ENCODE data around the gene PACS1.

Gene PACS1

DNA sequence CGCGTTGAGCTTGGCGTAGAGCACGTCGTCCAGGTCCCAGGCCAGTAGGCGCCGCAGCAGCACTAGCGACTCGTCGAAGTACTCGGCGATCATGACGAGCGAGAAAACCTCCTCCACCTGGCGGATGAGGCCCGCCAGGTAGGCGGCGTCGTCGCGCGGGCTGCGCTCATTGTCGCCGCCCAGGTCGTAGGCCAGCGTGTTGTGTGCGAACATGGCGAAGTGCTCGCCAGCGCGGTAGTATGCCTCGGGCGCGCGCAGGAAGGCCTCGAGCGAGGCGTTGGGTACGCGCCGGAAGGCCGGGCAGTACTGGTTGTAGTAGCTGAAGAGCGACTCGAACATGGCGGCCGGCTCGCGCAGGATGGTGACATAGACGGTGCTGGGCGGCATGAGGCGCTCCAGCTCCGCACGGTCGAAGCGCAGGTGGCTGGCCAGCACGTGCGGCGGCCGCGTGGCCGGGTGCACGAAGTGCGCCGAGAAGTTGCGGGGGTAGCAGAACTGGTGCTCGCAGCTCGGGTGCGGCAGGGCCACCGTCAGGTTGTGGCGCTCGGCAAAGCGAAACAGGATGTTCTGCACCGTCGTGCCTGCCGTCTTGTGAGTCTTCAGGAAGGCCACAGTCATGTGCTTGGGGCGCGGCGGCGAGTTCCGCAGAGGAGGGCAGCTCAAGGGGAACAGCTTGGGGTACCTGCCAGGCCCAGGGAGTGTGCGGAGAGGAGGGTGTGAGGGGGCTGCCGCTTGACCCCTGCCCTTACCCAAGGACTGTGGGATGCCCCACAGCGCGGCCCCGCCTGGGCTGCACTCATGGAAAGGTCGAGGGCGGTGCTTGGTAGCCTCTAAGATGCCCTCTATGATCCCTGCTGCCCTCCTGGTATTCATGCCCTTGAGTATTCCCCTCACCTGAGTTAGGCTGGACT lies 26.8 kb upstream of the PACS1 start:
- H3K9me3 Mint-ChIP-seq, result no peaks in the 10 kb centered on the region
- H3K4me3 Mint-ChIP-seq, result no peak overlapping the region
- H3K27me3 Mint-ChIP-seq, result peaks cover 32% of the 10 kb centered on the region
- intact Hi-C loops (cut with micrococcal nuclease), result no loop called here
- H3K36me3 Mint-ChIP-seq (ENCODE audit: low read depth), result no peaks in the 10 kb centered on the region
- H3K27ac Mint-ChIP-seq, result no peak overlapping the region
- peaks cover 17% of the 10 kb centered on the region for H3K4me1 Mint-ChIP-seq (ENCODE audit: low read depth)

DNA sequence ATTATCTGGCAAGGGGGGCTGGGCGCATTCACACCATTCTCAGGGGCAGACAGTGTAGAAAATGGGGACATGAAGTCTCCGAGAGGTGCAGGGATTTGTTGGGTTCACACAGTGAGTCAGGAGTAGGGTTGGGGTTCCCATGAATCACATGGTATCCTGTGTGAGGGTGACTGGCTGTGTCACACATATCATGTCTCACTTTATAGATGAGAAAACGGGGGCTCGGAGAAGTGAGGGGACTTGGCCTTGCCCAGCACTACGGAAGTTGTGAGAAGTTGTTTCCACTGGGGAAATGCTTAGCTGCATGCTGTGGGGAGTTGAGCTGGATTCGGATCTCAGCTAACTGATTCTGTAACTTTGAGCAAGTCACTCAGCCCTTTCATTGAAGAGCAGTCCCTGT lies 25.3 kb upstream of the PACS1 start:
- Mint-ChIP-seq H3K36me3 (ENCODE audit: low read depth) (no peaks in the 10 kb centered on the region), H3K4me3 (no peak overlapping the region), H3K27me3 (peaks cover 41% of the 10 kb centered on the region), H3K27ac (no peak overlapping the region), H3K4me1 (ENCODE audit: low read depth) (peaks cover 17% of the 10 kb centered on the region), H3K9me3 (no peaks in the 10 kb centered on the region)
- intact Hi-C loops (cut with micrococcal nuclease), result no loop called here

DNA sequence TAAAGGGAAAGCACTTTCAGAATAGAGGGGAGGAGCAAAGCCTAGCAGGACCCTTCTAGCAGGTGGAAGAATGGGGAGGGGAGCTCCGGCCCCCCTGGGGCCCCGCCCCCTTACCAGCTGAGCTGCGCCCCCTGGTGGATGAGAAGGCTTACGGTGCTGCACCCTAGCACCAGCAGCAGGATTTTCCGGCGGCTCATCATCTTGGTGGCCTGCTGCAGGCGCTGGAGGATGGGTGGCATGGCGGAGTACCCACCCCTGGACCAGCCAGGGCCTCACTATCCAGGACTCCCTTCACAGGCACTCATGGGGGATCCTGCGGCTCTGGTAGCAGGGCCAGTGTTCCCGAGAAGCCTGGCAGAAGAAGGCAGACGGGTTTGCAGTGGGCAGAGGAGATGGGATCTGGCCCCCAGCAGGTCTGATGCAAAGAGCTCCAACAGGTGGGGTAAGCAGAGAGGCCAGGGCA lies 24.9 kb upstream of the PACS1 start:
- H3K4me3 Mint-ChIP-seq, result no peak overlapping the region
- H3K9me3 Mint-ChIP-seq, result no peaks in the 10 kb centered on the region
- intact Hi-C loops (cut with micrococcal nuclease), result no loop called here

DNA sequence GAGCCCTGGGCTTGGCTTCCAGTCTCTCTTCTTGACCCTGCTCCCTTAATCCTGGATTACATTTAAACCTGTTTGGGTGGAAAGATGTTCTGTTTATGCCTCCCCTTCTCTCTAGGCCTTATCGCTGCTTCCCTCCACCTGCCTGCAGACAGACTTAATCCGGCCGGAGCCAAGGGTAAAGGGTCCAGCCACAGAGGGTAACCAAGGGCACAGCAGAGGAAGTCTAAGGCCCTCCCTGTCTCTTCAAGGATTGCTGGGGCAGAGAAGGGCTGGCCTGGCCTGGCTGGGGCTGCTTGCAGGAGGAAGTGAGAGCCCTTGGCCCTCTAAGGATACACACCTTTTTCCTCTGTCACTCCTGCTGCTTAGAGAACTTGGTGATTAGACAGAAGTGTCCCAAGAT lies 23.2 kb upstream of the PACS1 start:
- Mint-ChIP-seq H3K36me3 (ENCODE audit: low read depth) (no peaks in the 10 kb centered on the region), H3K4me3 (no peak overlapping the region), H3K27me3 (peaks cover 37% of the 10 kb centered on the region), H3K9me3 (no peaks in the 10 kb centered on the region), H3K4me1 (ENCODE audit: low read depth) (peaks cover 27% of the 10 kb centered on the region), H3K27ac (no peak overlapping the region)
- intact Hi-C loops (cut with micrococcal nuclease), result no loop called here

More for the DNA sequence above, 24.9 kb upstream of the PACS1 start:
- no peaks in the 10 kb centered on the region for H3K36me3 Mint-ChIP-seq (ENCODE audit: low read depth)
- H3K27ac Mint-ChIP-seq, result no peak overlapping the region
- H3K4me1 Mint-ChIP-seq (ENCODE audit: low read depth), result peaks cover 17% of the 10 kb centered on the region
- peaks cover 39% of the 10 kb centered on the region for H3K27me3 Mint-ChIP-seq

DNA sequence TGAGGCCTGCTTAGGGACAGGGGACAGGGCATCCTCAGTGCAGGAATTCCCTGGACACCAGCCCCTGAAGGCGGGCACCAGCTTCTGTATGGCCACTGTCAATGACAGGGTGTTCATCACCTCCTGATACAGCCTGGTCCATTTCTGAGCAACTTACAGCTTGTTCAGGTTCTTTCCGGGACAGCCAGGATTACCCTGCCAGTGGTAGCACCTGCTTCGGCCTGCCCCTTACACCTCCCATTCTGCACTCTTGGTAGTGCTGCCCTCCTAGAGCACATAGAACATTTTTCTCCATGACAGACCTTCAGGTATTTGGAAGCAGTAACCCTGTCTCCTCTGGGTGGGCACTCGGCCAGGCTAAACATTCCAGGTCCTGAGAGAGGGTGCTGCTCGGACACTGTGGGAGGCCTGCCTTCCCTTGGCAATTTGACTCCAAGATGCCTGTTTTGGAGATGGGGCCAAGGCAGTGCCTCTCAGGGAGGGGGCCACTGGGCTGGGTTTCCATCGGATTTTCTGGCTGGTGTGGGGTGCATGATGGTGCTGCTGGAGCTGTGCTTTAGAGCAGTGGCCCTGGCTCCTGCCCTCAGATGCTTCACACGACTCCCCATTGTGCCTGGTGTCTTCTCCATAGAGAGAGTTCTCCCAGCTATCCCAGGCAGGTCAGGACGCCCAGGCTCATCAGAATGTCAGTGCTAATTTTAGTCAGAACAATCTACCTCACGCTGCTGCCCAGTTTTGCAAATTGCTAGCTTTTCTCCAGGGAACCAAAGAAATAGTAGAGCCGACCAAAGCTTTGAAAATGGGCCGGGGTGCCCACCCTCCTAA lies 22.3 kb upstream of the PACS1 start:
- Mint-ChIP-seq H3K36me3 (ENCODE audit: low read depth) (peaks cover 8% of the 10 kb centered on the region), H3K27ac (no peak overlapping the region), H3K4me3 (no peak overlapping the region), H3K9me3 (no peaks in the 10 kb centered on the region), H3K27me3 (peaks cover 37% of the 10 kb centered on the region), H3K4me1 (ENCODE audit: low read depth) (peaks cover 30% of the 10 kb centered on the region)
- intact Hi-C loops (cut with micrococcal nuclease), result no loop called here

DNA sequence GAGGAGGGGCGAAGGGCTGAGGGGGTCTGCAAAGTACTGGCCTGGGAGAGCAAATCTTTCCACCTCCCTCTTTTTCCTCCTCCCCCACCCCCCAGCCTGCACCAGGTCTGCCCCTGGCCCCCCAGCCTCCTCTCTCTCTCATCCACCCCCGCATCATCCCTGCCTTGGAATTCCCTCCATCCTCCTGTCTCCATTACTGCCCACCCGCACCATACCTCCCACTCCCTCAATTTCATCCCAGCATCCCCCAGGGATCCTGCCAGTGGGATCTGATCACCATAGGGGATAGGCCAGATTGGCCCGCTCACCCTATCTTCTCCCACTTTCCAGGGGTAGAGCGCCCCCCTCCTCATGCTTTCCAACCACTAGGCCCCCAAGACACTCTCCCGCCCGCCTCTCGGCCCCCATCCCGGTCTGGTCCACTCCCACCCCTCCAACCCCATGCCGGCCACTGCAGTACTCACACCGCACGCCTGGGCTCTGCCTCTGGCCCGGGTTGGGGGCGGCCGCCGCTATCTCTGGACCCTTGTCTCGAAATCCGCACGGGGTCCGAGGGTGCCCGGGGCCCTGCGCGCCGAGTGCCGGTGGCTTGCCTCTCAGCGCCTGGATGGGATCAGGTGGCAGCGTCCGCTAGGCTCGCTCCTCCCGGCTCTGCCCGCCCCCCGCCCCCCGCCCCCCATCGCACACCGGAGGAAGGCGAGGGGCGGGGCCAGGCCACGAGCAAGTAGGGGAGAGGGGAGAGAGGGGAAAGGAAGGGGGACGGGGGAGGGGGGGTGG lies 21.3 kb upstream of the PACS1 start, which contains the start of gene GAL3ST3:
Gene GAL3ST3, minus strand, starts transcription at position 615 of the 777 bp plus-strand sequence. CDS start 3,746 bp downstream, outside the sequence.
- Mint-ChIP-seq H3K4me3 (no peak within 1 kb of the TSS), H3K4me1 (ENCODE audit: low read depth) (peaks cover 37% of the 10 kb centered on the region), H3K27ac (no peak within 1 kb of the TSS), H3K27me3 (peaks cover 37% of the 10 kb centered on the region), H3K9me3 (no peaks in the 10 kb centered on the region), H3K36me3 (ENCODE audit: low read depth) (peaks cover 18% of the 10 kb centered on the region)
- intact Hi-C loops (cut with micrococcal nuclease), result no loop called here

DNA sequence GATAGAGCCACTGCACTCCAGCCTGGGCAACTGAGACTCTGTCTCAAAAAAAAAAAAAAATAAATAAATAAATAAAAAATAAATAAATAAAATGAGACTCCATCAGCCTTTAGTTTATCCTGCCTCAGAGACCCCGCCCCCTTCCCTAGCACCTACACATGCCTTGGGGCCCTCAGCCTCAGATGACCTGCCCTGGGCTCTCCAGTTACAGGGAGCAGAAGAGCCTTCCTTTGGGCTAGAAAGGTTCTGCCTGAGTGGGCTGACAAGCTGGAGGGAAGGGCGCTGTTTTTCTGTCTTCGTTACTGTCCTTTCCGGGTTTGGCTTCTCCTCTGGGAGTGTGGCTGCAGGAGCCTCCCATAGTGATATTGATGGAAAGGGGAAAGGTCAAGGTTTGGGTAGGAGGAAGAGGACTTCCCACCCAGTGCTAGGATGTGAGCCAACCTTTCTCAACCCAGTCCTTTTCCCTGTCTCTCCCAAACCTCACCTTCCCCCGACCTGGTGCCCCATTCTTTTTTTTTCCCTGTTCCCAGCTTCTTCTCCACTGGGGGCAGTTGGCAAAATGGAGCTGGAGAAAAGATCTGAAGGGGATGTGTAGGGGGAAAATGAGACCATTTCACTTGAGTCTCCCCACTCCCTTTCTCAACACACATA lies 19.4 kb upstream of the PACS1 start:
- Mint-ChIP-seq H3K36me3 (ENCODE audit: low read depth) (peaks cover 38% of the 10 kb centered on the region), H3K4me3 (no peak overlapping the region), H3K27ac (peak overlapping the region; percentile 98), H3K4me1 (ENCODE audit: low read depth) (peaks cover 25% of the 10 kb centered on the region), H3K27me3 (peaks cover 29% of the 10 kb centered on the region), H3K9me3 (no peaks in the 10 kb centered on the region)
- intact Hi-C loops (cut with micrococcal nuclease), result no loop called here

DNA sequence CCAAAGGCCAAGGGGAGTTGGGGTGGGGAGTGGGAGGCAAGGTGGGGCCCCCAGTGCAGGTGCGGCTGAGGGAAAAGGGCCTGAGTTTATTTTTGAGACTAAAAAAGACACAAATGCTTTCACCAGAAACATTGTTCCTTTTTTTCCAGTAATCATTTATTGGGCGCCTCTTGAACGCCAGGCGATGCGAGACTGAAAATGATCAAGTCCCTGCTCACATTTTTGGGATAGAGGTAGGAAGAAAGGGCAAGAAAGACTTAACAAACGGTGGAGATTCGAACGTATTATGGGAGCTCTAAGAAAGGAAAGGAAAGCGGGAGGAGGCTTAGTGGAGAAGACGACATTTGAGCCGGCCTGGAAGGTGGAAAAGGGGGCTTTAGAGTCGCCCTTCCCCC lies 18.7 kb upstream of the PACS1 start:
- Mint-ChIP-seq H3K36me3 (ENCODE audit: low read depth) (peaks cover 44% of the 10 kb centered on the region), H3K4me1 (ENCODE audit: low read depth) (peaks cover 25% of the 10 kb centered on the region), H3K27me3 (peaks cover 24% of the 10 kb centered on the region), H3K4me3 (peak overlapping the region; percentile 100), H3K9me3 (no peaks in the 10 kb centered on the region), H3K27ac (peak overlapping the region; percentile 98)
- intact Hi-C loops (cut with micrococcal nuclease), result no loop called here

DNA sequence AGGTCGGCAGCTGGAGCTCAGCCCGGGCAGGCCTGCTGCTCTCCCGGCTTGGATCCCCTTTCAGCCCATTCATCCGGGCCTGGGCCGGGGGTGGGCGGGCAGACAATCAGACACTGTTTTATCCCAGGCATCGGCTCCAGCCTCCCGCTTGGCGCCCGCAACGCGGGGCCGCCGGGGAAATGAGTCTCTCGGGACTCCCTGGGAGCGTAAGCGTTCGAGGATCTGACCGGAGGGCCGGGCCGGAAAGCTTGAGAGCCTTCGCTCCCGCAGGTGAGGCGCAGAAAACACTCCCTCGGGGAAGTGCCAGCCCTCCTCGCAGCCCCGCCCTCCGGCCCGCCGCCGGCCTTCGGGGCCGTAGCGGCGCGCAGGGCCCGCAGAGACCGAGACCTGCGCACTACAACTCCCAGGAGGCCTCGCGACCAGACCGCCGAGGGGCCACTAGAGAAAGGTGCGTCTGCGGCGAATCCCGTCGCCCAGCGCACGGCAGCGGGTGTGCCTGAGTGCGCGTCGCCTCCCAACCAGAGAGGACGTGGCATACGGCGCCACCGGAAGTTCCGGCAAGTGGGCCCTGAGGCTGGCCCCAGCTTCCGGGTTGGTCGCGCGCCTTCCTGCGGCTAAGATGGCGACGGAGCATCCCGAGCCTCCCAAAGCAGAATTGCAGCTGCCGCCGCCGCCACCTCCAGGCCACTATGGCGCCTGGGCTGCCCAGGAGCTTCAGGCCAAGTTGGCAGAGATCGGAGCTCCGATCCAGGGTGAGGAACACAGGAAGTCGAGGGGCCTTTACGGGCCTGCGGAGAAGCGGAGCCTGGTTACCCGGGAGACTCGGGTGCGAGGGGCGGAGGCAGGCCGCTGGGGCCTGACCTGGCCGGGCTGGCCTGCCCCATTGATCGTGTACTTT lies 18.1 kb upstream of the PACS1 start, which contains the start of gene SF3B2:
Gene SF3B2, plus strand, starts transcription at position 599 of the 898 bp plus-strand sequence. Its CDS starts 21 bp downstream, at position 620.
- H3K36me3 Mint-ChIP-seq (ENCODE audit: low read depth), result peaks cover 51% of the 10 kb centered on the region
- H3K9me3 Mint-ChIP-seq, result no peaks in the 10 kb centered on the region
- peaks cover 20% of the 10 kb centered on the region for H3K27me3 Mint-ChIP-seq
- H3K4me1 Mint-ChIP-seq (ENCODE audit: low read depth), result peaks cover 22% of the 10 kb centered on the region
- peak within 1 kb of the TSS; percentile 100 for H3K4me3 Mint-ChIP-seq
- H3K27ac Mint-ChIP-seq, result peak within 1 kb of the TSS; percentile 98
- intact Hi-C loops (cut with micrococcal nuclease), result no loop called here

DNA sequence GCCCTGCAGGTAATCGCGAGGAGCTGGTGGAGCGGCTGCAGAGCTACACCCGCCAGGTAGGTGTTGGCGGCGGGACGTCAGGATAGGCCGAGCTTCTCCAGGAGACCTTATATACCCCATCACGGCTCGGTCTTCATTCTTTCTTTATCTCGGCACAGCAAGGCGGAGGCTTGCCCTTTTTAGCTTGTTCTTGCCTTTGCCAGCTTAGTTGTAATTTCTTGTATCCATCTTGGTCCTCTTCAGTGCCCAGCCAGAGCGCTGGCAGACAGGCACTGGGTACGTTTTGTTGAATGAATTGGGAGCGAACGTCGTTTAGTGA lies 17.4 kb upstream of the PACS1 start:
- peak overlapping the region; percentile 98 for H3K27ac Mint-ChIP-seq
- H3K4me3 Mint-ChIP-seq, result peak overlapping the region; percentile 100
- H3K9me3 Mint-ChIP-seq, result no peaks in the 10 kb centered on the region
- intact Hi-C loops (cut with micrococcal nuclease), result no loop called here
- H3K27me3 Mint-ChIP-seq, result peaks cover 19% of the 10 kb centered on the region
- peaks cover 57% of the 10 kb centered on the region for H3K36me3 Mint-ChIP-seq (ENCODE audit: low read depth)
- H3K4me1 Mint-ChIP-seq (ENCODE audit: low read depth), result peaks cover 20% of the 10 kb centered on the region

DNA sequence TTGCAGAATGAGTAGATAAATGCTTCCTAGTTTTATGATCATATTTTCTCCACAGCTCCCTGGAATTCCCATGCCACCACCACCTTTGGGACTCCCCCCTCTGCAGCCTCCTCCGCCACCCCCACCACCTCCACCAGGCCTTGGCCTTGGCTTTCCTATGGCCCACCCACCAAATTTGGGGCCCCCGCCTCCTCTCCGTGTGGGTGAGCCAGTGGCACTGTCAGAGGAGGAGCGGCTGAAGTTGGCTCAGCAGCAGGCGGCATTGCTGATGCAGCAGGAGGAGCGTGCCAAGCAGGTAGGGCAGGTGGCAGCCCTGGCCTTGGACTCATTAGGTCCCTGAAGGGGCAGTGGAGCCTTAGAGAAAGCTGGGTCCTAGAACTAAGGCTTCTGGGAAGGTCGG lies 15.1 kb upstream of the PACS1 start:
- no peak overlapping the region for H3K4me3 Mint-ChIP-seq
- H3K36me3 Mint-ChIP-seq (ENCODE audit: low read depth), result peaks cover 81% of the 10 kb centered on the region
- H3K4me1 Mint-ChIP-seq (ENCODE audit: low read depth), result peaks cover 20% of the 10 kb centered on the region
- H3K27me3 Mint-ChIP-seq, result no peaks in the 10 kb centered on the region
- no peak overlapping the region for H3K27ac Mint-ChIP-seq
- H3K9me3 Mint-ChIP-seq, result no peaks in the 10 kb centered on the region
- intact Hi-C loops (cut with micrococcal nuclease), result no loop called here

DNA sequence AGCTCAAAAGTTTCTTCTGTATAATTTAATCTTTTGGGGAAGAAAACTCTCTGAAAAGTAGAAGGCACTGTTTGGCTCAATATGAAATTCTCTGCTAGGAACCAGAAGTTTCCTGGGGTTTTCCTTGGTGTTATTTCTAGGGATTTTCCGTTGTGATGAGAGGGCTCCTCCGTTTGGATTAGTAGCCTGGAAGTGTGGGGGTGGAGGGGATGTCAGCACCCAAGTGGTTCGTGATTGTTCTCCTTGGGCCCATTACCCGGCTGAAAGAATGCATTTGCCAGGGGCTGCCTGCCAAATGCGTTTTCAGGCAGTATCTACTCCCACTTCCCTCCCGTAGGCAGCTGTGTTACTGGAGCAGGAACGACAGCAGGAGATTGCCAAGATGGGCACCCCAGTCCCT lies 13.6 kb upstream of the PACS1 start:
- H3K36me3 Mint-ChIP-seq (ENCODE audit: low read depth), result peaks cover 95% of the 10 kb centered on the region
- no peaks in the 10 kb centered on the region for H3K9me3 Mint-ChIP-seq
- peaks cover 11% of the 10 kb centered on the region for H3K4me1 Mint-ChIP-seq (ENCODE audit: low read depth)
- no peaks in the 10 kb centered on the region for H3K27me3 Mint-ChIP-seq
- intact Hi-C loops (cut with micrococcal nuclease), result no loop called here
- H3K4me3 Mint-ChIP-seq, result no peak overlapping the region
- no peak overlapping the region for H3K27ac Mint-ChIP-seq
